Endodermal cell (in vitro differentiated cells): Measurements from ENCODE around the gene SYT17. TPM values are rescaled to one million over a fixed set of nuclear protein-coding genes. Genes with fewer than 3 reads are reported as not detected.

Experiments used
- DNase-seq: peaks from one replicate; pipeline ENCODE4 v3.0.0-alpha.2; 2017
- H3K27ac ChIP-seq: 2 replicates; pipeline ENCODE4 v1.5.1; 2013; ENCODE audit warnings: mild to moderate bottlenecking, low read depth, low read length, moderate library complexity
- H3K27me3 ChIP-seq: 2 replicates; pipeline ENCODE4 v1.6.1; 2013; ENCODE audit warnings: mild to moderate bottlenecking, low read length, moderate library complexity; ENCODE audit not compliant: insufficient read depth, control insufficient read depth, poor library complexity, severe bottlenecking
- H3K36me3 ChIP-seq: 2 replicates; pipeline ENCODE4 v1.7.0; 2013; ENCODE audit warnings: mild to moderate bottlenecking, low read length, moderate library complexity; ENCODE audit not compliant: control insufficient read depth, insufficient read depth
- H3K4me1 ChIP-seq: one replicate; pipeline ENCODE4 v1.7.0; 2013; ENCODE audit warnings: low read length; ENCODE audit not compliant: control insufficient read depth, insufficient read depth
- H3K4me3 ChIP-seq: 2 replicates; pipeline ENCODE4 v1.5.1; 2013; ENCODE audit warnings: mild to moderate bottlenecking, low read length, moderate library complexity
- H3K9ac ChIP-seq: 2 replicates; pipeline ENCODE4 v1.6.1; 2013; ENCODE audit warnings: mild to moderate bottlenecking, low read length, moderate library complexity; ENCODE audit not compliant: poor library complexity, severe bottlenecking; ENCODE audit errors: extremely low read depth
- H3K9me3 ChIP-seq: 2 replicates; pipeline ENCODE4 v1.6.1; 2013; ENCODE audit warnings: mild to moderate bottlenecking, low read length, moderate library complexity; ENCODE audit not compliant: control insufficient read depth
- H3K27ac Mint-ChIP-seq: 2 replicates; pipeline ENCODE4 v1.8.0; 2020; ENCODE audit warnings: mixed read lengths
- H3K27me3 Mint-ChIP-seq: 2 replicates; pipeline ENCODE4 v1.8.0; 2021; ENCODE audit warnings: mild to moderate bottlenecking, mixed read lengths; ENCODE audit not compliant: insufficient read depth
- H3K36me3 Mint-ChIP-seq: 2 replicates; pipeline ENCODE4 v1.8.0; 2020; ENCODE audit warnings: low read depth, mixed read lengths
- H3K4me1 Mint-ChIP-seq: 2 replicates; pipeline ENCODE4 v1.8.0; 2020; ENCODE audit warnings: mixed read lengths
- H3K4me3 Mint-ChIP-seq: 2 replicates; pipeline ENCODE4 v1.8.0; 2020; ENCODE audit warnings: mild to moderate bottlenecking, moderate library complexity, mixed read lengths
- H3K9me3 Mint-ChIP-seq: 2 replicates; pipeline ENCODE4 v1.8.0; 2020; ENCODE audit warnings: mild to moderate bottlenecking, mixed read lengths
- CTCF ChIP-seq: fragments of 200-600 bp; sonication (generic); conservative IDR thresholded peaks from 2 replicates; pipeline ENCODE4 v1.5.0; 2021; ENCODE audit warnings: antibody characterized with exemption, mild to moderate bottlenecking
- WGBS, 2 experiments: methylation state at CpG; one replicate each; pipeline versions ENCODE4 v1.1.5 to v1.1.7; 2013; ENCODE audit warnings: missing lambda C conversion rate in 2 of 2, mixed read lengths in 1 of 2; ENCODE audit not compliant: insufficient coverage in 1 of 2, insufficient read length in 1 of 2; 5-methylcytosine and 5-hydroxymethylcytosine counted together
- total RNA-seq, 2 donors: library from RNA; stranded (reverse); fragmentation: NEBNext Ultra II Directional in 1 of 2; extraction: Animal tissue kit (Norgen Biotek cat#: 25700) in 1 of 2; gene quantifications; 2 replicates in 1 of 2; 3 replicates in 1 of 2; pipeline ENCODE4 v1.2.1, GENCODE V29; 2021

The SYT17 gene
- total RNA-seq, 2 donors from 2014 or later: 11.2 to 11.5 TPM

- Histone ChIP-seq H3K4me1 (peaks cover 3% of the 10 kb centered on the region), H3K4me3 (no peak overlapping the region), H3K36me3 (no peaks in the 10 kb centered on the region), H3K27me3 (no peaks in the 10 kb centered on the region), H3K27ac (no peak overlapping the region), H3K9me3 (peaks cover 16% of the 10 kb centered on the region), H3K9ac (no peak overlapping the region)
- Mint-ChIP-seq H3K4me3 (no peak overlapping the region), H3K27me3 (no peaks in the 10 kb centered on the region), H3K9me3 (peaks cover 19% of the 10 kb centered on the region), H3K27ac (no peak overlapping the region), H3K4me1 (peaks cover 19% of the 10 kb centered on the region), H3K36me3 (peaks cover 2% of the 10 kb centered on the region)
- WGBS, 2 experiments: 88 to 90% methylated on average over 2 to 3 of the region's 3 CpGs
- DNase-seq: no peak
- TF ChIP-seq CTCF: no peak
Measured at GRCh38 chr16:19127674-19128131, 40.3 kb upstream of the SYT17 start.

- peaks cover 19% of the 10 kb centered on the region for H3K4me1 Mint-ChIP-seq
- 72 to 83% methylated on average over 4 to 6 of the region's 7 CpGs for whole genome bisulfite sequencing, 2 experiments
- H3K36me3 Mint-ChIP-seq: peaks cover 2% of the 10 kb centered on the region
- no peak overlapping the region for H3K4me3 Mint-ChIP-seq
- H3K27ac Mint-ChIP-seq: no peak overlapping the region
- H3K9me3 Mint-ChIP-seq: peaks cover 19% of the 10 kb centered on the region
- H3K36me3 ChIP-seq: no peaks in the 10 kb centered on the region
- no peak for TF ChIP-seq CTCF
- no peak for DNase-seq
- peaks cover 3% of the 10 kb centered on the region for H3K4me1 ChIP-seq
- no peak overlapping the region for H3K27ac ChIP-seq
- H3K9ac ChIP-seq: no peak overlapping the region
- no peaks in the 10 kb centered on the region for H3K27me3 ChIP-seq
- H3K4me3 ChIP-seq: no peak overlapping the region
- peaks cover 16% of the 10 kb centered on the region for H3K9me3 ChIP-seq
- no peaks in the 10 kb centered on the region for H3K27me3 Mint-ChIP-seq
Measured at GRCh38 chr16:19128454-19129200, 39.4 kb upstream of the SYT17 start.

GRCh38 chr16:19130385-19130784 lies 37.7 kb upstream of the SYT17 start:
- Histone ChIP-seq H3K4me3 (no peak overlapping the region), H3K36me3 (no peaks in the 10 kb centered on the region), H3K9ac (no peak overlapping the region), H3K4me1 (peaks cover 4% of the 10 kb centered on the region), H3K27me3 (no peaks in the 10 kb centered on the region), H3K27ac (no peak overlapping the region), H3K9me3 (peaks cover 16% of the 10 kb centered on the region)
- H3K27me3 Mint-ChIP-seq: no peaks in the 10 kb centered on the region
- peaks cover 23% of the 10 kb centered on the region for H3K4me1 Mint-ChIP-seq
- no peak for DNase-seq
- H3K9me3 Mint-ChIP-seq: peaks cover 15% of the 10 kb centered on the region
- peaks cover 2% of the 10 kb centered on the region for H3K36me3 Mint-ChIP-seq
- WGBS, 2 experiments: 92 to 93% methylated on average over 6 to 7 of the region's 7 CpGs
- no peak overlapping the region for H3K4me3 Mint-ChIP-seq
- peak overlapping the region; percentile 59 for H3K27ac Mint-ChIP-seq
- no peak for TF ChIP-seq CTCF
